ENCODE data around the gene PAM.

PAM gene

DNA sequence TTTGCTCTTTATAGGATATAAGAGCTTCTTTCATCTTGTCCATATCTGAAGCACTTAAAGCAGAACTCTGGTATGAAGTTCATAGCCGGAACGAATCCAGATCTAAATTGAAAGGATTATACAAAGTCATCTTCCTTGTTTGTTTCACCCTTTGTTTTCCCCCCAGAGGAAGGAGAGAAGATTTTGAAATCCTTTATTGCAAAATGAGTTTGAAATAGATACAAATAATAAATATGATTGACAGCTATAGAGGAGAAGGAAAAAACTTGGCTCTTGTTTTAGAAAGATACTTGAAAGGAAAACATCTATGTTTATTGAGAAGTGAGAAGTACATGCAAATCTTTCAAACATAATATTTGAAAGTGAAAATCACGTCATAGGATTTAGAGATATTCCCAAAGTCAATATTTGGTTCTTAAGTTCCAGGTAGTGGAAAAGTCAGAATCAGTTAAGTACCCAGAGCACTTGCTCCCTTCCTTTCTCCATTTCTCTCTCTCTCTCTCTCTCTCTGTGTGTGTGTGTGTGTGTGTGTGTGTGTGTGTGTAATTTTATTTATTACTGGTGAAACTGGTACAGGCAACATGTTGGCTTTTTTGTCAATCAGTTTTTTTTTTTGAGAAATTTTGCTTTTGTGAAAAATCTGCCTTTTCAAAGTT lies 27.2 kb downstream of the PAM start:
- no peak for DNase-seq

- no peak for DNase-seq
These were observed 32.0 kb downstream of the PAM start for GRCh38 chr5:102787134-102787533.

DNA sequence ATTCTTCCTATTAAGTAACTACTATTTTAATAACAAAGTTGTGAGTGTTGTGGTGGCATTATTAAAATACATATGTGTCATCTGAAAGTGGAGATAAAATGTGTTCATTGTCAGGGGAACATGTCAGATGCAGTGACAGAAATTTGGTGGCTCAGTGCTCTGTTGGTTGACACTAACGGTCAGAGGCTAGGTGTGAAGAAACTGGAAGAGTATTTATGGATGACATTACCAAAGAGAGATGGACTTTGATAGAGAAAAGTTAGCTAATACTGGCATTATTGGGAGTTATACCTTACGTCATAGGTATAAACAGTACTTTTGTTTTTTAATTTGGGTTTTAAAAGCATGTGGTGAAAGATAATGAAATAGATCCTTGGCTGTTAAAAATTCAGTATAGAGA lies 33.7 kb downstream of the PAM start:
- DNase-seq, result no peak

DNA sequence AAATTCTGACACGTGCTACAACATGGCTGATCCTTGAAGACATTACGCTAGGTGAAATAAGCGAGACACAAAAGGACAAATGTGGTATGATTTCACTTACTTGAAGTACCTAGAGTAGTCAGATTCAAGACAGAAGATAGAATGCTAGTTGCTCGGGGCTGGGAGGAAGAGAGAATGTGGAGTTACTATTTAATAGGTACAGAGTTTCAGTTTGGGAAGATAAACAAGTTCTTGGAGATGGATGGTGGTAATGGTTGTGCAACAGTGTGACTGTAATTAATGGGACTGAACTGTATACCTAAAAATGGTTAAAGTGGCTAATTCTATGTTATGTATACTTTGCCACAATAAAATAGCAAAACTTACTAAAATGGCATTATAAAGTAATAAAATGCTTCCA lies 34.4 kb downstream of the PAM start:
- no peak for DNase-seq

- no peak for DNase-seq
These were observed 35.6 kb downstream of the PAM start for GRCh38 chr5:102790748-102791147.

DNA sequence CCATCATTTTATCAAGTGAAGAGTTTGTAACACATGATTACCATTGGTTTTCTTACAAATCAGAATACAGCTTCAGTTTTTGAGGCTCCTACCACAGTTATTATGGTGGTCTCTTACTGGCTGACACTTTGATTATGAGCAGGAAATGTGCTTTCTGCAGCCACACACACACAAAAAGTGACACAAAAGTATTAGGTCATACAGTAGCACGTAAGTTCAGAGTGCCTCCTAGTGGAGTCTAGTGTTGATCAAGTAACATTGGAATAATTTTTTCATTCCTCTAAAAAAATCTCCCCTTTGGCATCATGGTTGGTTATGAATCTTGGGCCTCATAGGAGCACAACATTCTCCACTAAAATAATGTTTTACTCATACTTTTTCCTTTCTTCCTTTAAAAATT lies 37.6 kb downstream of the PAM start:
- DNase-seq, result no peak

- DNase-seq, result no peak
These were observed 38.9 kb downstream of the PAM start for GRCh38 chr5:102794047-102794446.

GRCh38 chr5:102794677-102795331 lies 39.7 kb downstream of the PAM start:
- peak; percentile 59 for DNase-seq

DNA sequence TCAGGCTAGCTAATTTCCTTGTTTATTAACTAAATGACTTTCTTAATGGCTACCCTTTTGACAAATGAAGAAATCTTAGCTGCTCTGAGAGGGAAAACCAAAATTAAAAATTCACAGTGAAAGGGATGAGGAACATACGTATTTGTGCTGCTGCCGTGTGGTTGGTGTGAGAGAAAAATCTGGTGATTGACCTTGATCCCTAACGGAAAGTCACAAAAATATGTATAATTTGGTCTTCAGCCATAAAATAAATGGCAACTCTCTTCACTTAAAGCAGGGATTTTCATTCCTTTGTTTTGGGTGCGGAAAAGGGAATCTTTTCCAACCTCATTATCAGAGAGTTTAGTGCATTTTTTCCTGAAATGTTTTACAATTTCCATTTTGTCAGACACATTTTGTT lies 40.4 kb downstream of the PAM start:
- no peak for DNase-seq

- DNase-seq, result peak; percentile 47
These were observed 40.9 kb downstream of the PAM start for GRCh38 chr5:102796009-102796408.

- no peak for DNase-seq
These were observed 41.4 kb downstream of the PAM start for GRCh38 chr5:102796498-102796897.

GRCh38 chr5:102797322-102797884 lies 42.3 kb downstream of the PAM start:
- no peak for DNase-seq

DNA sequence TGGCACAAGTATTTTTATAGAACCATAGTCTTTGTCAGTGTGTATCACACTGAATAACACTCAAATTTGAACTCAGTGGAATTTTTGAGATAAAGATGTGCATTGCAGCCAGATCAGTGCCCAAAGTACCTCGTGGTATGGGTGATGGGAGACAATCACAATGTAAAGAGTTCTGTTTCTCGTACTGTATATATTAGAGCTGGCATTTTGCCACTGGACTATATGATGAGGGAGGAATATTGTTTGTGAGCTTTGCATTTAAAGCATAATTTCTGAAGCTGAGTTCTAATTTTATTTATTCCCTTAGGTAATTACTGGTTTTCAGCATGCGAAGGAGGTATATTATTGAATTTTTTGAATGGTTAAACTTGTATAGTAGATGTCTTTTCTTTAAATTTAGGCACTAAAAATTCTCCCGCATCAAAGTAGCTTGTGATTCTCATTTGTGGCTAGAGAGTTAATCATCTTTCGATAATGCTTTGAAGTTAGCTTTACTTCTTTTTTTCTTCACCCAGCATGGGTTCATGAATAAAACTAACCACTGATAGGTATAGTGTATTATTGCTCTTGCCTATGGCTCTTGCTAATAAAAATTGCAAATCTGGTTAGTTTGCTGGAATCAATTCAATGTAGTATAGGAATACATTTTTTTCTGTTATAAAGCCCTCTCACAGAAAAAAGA lies 43.1 kb downstream of the PAM start:
- DNase-seq, result no peak

GRCh38 chr5:102799017-102799416 lies 43.9 kb downstream of the PAM start:
- no peak for DNase-seq

- no peak for DNase-seq
These were observed 45.3 kb downstream of the PAM start for GRCh38 chr5:102800427-102800826.

DNA sequence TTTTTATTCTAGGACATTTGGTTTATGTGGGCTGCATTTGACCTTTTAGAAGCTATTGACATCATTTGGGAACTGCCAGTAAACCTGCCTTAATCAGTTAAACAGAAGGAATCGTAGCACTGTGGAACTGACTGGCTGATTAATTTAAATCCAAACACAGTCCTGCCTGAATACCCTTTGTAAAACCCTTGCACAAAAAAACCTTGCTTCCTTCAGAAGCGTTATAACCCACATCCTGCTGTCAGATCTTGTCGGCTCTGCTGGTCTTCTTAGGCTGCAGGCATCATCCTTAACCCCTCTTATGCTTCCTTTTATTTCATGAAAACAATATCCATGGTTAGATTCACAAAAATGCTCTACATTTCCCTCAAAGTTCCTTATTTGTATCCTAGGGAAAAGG lies 46.3 kb downstream of the PAM start:
- DNase-seq, result no peak

- no peak for DNase-seq
These were observed 47.8 kb downstream of the PAM start for GRCh38 chr5:102802708-102803458.

GRCh38 chr5:102807878-102808502 lies 52.9 kb downstream of the PAM start:
- DNase-seq, result peak; percentile 47

- DNase-seq, result no peak
These were observed 53.9 kb downstream of the PAM start for GRCh38 chr5:102809033-102809432.

- peak; percentile 40 for DNase-seq
These were observed 56.9 kb downstream of the PAM start for GRCh38 chr5:102811972-102812371.

DNA sequence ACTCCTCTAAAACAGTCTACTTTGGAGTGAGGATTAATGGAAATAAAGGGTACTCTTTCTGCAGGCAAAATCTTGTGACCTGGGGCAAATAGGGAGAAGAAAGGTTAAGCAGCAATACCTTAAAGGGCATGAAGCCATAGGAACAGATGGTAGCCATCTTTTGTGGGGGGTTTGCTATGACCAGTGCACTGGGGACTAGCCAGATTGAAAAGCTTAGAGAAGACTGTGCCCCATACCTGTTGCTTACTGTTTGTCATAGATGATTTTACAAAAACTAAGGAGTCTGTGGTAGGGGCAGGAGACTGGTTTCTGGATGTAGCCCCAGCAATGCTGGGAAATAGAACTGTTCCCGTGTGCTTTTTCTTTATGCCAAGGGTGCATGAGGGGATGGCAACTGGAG lies 58.6 kb downstream of the PAM start:
- DNase-seq, result no peak

DNA sequence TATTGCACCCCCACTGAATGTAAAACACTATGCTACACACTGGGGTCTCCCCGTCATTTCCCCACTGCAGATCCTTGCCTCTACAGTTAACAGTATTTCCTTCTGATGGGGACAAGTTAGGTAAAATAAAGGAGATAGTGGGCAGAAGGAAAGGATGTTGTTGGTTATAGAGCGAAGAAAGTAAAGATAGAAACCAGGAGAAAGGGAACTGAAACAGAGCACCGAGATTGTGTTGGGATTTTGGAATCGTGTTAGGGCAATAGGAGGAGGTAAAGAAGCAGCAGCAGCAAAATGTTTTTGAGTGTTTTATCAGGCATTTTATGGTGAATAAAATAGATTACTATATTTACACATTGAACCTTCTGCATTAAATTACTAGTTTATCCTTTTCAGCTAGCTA lies 60.0 kb downstream of the PAM start:
- no peak for DNase-seq
